Stomach (tissue), 4 donors: ENCODE measurements around the gene CXorf38.
"Not testable (repeated sequence)": the region's sequence is repeated elsewhere in the genome, so short reads cannot be mapped to it uniquely, and the experiment has no call there.

Source experiments
- EP300 ChIP-seq: sonication (generic); formaldehyde crosslinking; IDR thresholded peaks from one replicate; pipeline ENCODE4 v1.6.1; 2017; ENCODE audit warnings: antibody characterized with exemption
- POLR2A ChIP-seq, 4 donors: fragments of 450-650 bp; IDR thresholded peaks; one replicate each; pipeline ENCODE4 v1.6.1; 2016; ENCODE audit warnings: antibody characterized with exemption in 4 of 4, control low read depth in 2 of 4, mild to moderate bottlenecking in 1 of 4, moderate library complexity in 1 of 4
- TF ChIP-seq, protein P1 (sequence below), 7 experiments: fragments of 450-650 bp in 4 of 7; fragments of 200-600 bp in 3 of 7; sonication (generic) in 3 of 7; IDR thresholded peaks; one replicate each; pipeline ENCODE4 v1.5.1; 2016 to 2019; ENCODE audit warnings: antibody characterized with exemption in 7 of 7, control low read depth in 2 of 7, mild to moderate bottlenecking in 1 of 7

DNA sequence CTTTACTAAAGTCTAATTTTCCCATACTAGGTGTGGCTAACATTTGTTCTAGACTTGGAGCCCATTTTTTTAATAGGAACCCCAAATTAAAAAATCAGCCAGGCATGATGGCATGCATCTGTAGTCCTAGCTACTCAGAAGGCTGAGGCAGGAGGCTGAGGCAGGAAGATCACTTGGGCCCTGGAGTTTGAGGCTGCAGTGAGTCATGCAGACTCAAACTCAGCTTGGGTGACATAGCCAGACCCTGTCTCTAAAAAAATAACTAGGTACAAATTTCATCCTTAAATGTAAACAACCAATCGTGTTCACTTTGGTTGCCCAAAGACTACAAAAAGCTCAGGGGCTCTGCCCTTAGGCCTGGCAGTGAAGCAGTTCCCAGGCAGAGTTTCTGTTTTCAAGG, 59.7 kb downstream of the CXorf38 start:
- TF ChIP-seq, protein P1, sequence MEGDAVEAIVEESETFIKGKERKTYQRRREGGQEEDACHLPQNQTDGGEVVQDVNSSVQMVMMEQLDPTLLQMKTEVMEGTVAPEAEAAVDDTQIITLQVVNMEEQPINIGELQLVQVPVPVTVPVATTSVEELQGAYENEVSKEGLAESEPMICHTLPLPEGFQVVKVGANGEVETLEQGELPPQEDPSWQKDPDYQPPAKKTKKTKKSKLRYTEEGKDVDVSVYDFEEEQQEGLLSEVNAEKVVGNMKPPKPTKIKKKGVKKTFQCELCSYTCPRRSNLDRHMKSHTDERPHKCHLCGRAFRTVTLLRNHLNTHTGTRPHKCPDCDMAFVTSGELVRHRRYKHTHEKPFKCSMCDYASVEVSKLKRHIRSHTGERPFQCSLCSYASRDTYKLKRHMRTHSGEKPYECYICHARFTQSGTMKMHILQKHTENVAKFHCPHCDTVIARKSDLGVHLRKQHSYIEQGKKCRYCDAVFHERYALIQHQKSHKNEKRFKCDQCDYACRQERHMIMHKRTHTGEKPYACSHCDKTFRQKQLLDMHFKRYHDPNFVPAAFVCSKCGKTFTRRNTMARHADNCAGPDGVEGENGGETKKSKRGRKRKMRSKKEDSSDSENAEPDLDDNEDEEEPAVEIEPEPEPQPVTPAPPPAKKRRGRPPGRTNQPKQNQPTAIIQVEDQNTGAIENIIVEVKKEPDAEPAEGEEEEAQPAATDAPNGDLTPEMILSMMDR (IDR thresholded peaks at IDR 0.05): not testable (repeated sequence)
- not testable (repeated sequence) for TF ChIP-seq EP300; POLR2A (IDR thresholded peaks at IDR 0.05)
